ENCODE results near the gene SLX4.

Gene SLX4

GRCh38 chr16:3595521-3596021 lies 15.8 kb downstream of the SLX4 start:
- TF ChIP-seq CTCF (IDR thresholded peaks at IDR 0.05; ENCODE audit: low read depth, low read length, missing control alignments), result no peak
- H3K4me3 ChIP-seq (ENCODE audit: low read depth, low read length), result no peak overlapping the region
- in situ Hi-C loops (cut with HindIII; ENCODE audit: low sequenced_read_pairs), result no loop called here
- DNase-seq (ENCODE audit: low read depth), result no peak

- no peak overlapping the region for H3K4me3 ChIP-seq (ENCODE audit: low read depth, low read length)
- in situ Hi-C loops (cut with HindIII; ENCODE audit: low sequenced_read_pairs), result no loop called here
- TF ChIP-seq CTCF (IDR thresholded peaks at IDR 0.05; ENCODE audit: low read depth, low read length, missing control alignments), result no peak
- no peak for DNase-seq (ENCODE audit: low read depth)
Observed at GRCh38 chr16:3595110-3595486, 16.3 kb downstream of the SLX4 start.

- no peak overlapping the region for H3K4me3 ChIP-seq (ENCODE audit: low read depth, low read length)
- no peak for DNase-seq (ENCODE audit: low read depth)
- in situ Hi-C loops (cut with HindIII; ENCODE audit: low sequenced_read_pairs), result no loop called here
- no peak for TF ChIP-seq CTCF (IDR thresholded peaks at IDR 0.05; ENCODE audit: low read depth, low read length, missing control alignments)
Observed at GRCh38 chr16:3594316-3595109, 16.9 kb downstream of the SLX4 start.

- H3K4me3 ChIP-seq (ENCODE audit: low read depth, low read length), result no peak overlapping the region
- in situ Hi-C loops (cut with HindIII; ENCODE audit: low sequenced_read_pairs), result no loop called here
- TF ChIP-seq CTCF (IDR thresholded peaks at IDR 0.05; ENCODE audit: low read depth, low read length, missing control alignments), result no peak
- DNase-seq (ENCODE audit: low read depth), result no peak
Observed at GRCh38 chr16:3592559-3592958, 18.8 kb downstream of the SLX4 start.

GRCh38 chr16:3591991-3592390 lies 19.4 kb downstream of the SLX4 start:
- no peak for DNase-seq (ENCODE audit: low read depth)
- in situ Hi-C loops (cut with HindIII; ENCODE audit: low sequenced_read_pairs), result no loop called here
- TF ChIP-seq CTCF (IDR thresholded peaks at IDR 0.05; ENCODE audit: low read depth, low read length, missing control alignments), result no peak
- no peak overlapping the region for H3K4me3 ChIP-seq (ENCODE audit: low read depth, low read length)

- in situ Hi-C loops (cut with HindIII; ENCODE audit: low sequenced_read_pairs), result no loop called here
- TF ChIP-seq CTCF (IDR thresholded peaks at IDR 0.05; ENCODE audit: low read depth, low read length, missing control alignments), result no peak
- H3K4me3 ChIP-seq (ENCODE audit: low read depth, low read length), result no peak overlapping the region
- DNase-seq (ENCODE audit: low read depth), result no peak
Observed at GRCh38 chr16:3591436-3591803, 20.0 kb downstream of the SLX4 start.

Measured in astrocyte of the cerebellum (primary cell).